ENCODE measurements around the gene SYTL1.

DNA sequence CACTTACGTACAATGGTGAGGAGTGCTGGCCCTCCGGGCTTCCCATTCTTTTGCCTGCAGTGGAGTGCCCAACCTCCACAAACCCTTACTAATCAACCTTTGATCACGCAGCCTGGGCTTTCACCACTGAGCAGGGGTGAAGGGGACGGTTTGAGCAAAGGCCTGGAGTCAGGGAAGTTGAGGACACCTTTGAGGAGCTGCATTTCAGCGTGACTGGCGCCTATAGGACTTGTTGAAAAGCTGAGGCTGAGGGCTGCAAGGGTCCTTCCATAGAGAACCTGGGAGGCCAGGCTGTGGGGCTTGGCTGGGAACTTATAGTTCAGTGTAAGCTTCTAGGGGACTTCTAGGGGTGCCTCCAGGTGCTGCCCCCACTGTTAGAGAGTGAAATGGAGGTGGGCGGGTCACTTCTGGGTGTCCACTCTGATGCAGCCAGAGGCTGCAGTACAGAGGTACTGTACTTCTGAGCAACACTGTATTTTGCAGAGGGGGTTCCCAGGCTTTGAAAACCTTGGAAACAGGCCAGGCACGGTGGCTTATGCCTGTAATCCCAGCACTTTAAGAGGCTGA, 9.8 kb downstream of the SYTL1 start:
- TF ChIP-seq, protein P1, sequence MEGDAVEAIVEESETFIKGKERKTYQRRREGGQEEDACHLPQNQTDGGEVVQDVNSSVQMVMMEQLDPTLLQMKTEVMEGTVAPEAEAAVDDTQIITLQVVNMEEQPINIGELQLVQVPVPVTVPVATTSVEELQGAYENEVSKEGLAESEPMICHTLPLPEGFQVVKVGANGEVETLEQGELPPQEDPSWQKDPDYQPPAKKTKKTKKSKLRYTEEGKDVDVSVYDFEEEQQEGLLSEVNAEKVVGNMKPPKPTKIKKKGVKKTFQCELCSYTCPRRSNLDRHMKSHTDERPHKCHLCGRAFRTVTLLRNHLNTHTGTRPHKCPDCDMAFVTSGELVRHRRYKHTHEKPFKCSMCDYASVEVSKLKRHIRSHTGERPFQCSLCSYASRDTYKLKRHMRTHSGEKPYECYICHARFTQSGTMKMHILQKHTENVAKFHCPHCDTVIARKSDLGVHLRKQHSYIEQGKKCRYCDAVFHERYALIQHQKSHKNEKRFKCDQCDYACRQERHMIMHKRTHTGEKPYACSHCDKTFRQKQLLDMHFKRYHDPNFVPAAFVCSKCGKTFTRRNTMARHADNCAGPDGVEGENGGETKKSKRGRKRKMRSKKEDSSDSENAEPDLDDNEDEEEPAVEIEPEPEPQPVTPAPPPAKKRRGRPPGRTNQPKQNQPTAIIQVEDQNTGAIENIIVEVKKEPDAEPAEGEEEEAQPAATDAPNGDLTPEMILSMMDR (IDR thresholded peaks at IDR 0.05; ENCODE audit: insufficient read depth, low read length): no peak
- TF ChIP-seq, protein P2, sequence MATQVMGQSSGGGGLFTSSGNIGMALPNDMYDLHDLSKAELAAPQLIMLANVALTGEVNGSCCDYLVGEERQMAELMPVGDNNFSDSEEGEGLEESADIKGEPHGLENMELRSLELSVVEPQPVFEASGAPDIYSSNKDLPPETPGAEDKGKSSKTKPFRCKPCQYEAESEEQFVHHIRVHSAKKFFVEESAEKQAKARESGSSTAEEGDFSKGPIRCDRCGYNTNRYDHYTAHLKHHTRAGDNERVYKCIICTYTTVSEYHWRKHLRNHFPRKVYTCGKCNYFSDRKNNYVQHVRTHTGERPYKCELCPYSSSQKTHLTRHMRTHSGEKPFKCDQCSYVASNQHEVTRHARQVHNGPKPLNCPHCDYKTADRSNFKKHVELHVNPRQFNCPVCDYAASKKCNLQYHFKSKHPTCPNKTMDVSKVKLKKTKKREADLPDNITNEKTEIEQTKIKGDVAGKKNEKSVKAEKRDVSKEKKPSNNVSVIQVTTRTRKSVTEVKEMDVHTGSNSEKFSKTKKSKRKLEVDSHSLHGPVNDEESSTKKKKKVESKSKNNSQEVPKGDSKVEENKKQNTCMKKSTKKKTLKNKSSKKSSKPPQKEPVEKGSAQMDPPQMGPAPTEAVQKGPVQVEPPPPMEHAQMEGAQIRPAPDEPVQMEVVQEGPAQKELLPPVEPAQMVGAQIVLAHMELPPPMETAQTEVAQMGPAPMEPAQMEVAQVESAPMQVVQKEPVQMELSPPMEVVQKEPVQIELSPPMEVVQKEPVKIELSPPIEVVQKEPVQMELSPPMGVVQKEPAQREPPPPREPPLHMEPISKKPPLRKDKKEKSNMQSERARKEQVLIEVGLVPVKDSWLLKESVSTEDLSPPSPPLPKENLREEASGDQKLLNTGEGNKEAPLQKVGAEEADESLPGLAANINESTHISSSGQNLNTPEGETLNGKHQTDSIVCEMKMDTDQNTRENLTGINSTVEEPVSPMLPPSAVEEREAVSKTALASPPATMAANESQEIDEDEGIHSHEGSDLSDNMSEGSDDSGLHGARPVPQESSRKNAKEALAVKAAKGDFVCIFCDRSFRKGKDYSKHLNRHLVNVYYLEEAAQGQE (IDR thresholded peaks at IDR 0.05; ENCODE audit: insufficient replicate concordance, low read depth): no peak
- no peak for TF ChIP-seq GABPA (IDR thresholded peaks at IDR 0.05; ENCODE audit: low read depth)
- TF ChIP-seq POLR2AphosphoS5 (IDR thresholded peaks at IDR 0.05; ENCODE audit: low read depth): no peak

All from HL-60 (cell line).